Measurements from ENCODE around the gene SPDYE2.
"Not testable (repeated sequence)": the region's sequence is repeated elsewhere in the genome, so short reads cannot be mapped to it uniquely, and the experiment has no call there.

SPDYE2 gene, protein sequence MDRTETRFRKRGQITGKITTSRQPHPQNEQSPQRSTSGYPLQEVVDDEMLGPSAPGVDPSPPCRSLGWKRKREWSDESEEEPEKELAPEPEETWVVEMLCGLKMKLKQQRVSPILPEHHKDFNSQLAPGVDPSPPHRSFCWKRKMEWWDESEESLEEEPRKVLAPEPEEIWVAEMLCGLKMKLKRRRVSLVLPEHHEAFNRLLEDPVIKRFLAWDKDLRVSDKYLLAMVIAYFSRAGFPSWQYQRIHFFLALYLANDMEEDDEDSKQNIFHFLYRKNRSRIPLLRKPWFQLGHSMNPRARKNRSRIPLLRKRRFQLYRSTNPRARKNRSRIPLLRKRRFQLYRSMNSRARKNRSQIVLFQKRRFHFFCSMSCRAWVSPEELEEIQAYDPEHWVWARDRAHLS

DNA sequence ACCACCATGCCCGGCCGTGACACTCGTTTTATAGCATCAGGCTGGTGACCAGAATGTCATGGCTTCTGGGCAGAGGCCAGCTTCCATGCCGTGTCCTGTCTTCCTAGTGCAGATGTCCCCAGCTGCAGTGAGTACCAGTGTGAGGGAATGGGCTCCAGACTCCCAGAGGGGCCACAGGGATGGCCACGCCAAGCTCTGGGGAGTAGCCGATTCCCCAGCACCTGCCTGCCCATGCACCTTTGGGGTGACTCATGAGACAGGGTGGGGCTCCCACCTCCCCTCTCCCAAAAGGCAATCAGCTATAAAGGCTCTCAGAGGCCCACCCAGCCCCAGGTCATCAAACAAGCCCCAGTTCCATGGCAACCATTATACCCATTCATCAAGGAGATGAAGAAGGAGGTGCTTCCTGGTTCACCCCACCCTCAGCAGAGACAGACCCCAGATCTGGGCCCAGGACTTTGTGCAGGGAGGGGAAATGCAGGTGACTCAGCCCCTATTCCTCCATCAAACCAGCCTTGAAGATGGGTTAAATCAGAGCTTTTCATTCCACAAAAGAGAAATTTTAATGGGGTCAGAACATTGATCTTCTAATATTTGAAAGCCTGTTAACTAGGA lies at the start of gene SPDYE2:
Gene SPDYE2, plus strand, starts transcription at position 419 of the 615 bp plus-strand sequence. CDS start 2,030 bp downstream, outside the sequence.
- DNase-seq: not testable (repeated sequence)

DNA sequence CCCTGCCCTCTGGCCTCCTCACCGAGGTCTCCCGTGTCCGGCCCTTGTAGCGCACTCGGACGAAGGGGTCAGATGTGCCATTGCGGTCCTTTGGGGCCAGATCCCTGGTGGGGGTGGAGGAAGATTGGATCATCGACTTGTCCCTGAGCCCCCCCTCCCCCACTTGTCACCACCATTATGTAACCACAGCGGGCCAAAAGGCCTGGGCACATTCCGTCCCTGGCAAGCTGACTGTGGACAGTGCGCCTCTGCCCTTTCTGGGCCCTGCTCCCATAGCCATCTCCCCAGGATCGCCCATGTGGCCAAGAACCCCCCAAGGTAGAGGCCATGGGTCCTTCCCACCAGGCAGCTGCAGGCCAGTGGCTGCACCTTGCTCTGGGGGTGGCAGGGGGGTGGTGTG lies 47.9 kb upstream of the SPDYE2 start:
- not testable (repeated sequence) for DNase-seq

DNA sequence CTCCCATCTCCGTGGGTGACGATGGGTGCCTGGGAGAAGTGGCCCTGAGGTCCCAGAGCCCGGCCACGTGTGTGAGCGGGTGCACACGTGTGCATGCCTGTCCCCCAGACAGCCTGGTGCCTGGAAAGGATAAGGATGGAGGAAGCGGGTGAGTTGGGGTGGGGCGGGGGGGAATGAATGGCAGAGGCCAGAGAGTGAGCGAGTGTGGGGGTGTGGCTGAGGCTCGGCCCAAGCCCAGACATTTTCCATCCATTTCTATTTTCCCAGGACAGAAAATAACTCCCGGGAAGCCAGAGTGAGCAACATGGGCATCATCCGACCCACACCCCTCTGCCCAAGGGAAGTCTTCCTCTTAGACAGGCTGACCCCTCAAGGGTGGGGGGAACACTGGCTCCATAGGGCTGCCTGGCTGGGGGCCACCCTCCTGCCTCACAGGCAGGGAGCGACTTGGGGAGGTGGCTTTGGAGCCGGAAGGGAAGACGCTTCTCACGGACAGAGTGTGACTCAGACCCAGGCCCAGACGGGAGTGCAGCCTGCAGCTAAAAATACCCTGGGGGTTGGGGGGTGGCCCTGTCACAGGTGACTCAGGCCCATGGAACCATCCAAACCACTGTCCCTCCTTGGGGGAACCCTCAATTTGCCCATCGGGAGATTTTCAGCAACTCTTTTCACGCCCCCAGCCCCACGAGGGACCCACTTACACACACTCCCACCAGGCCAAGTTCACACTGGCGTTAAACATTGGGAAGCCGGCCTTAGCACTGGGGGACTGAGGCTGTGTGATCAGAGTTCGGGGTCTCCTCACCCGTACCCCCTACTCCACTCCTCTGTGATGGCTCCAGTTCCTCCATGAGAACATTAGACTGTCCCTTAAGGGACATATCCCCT lies 45.5 kb upstream of the SPDYE2 start:
- not testable (repeated sequence) for DNase-seq

DNA sequence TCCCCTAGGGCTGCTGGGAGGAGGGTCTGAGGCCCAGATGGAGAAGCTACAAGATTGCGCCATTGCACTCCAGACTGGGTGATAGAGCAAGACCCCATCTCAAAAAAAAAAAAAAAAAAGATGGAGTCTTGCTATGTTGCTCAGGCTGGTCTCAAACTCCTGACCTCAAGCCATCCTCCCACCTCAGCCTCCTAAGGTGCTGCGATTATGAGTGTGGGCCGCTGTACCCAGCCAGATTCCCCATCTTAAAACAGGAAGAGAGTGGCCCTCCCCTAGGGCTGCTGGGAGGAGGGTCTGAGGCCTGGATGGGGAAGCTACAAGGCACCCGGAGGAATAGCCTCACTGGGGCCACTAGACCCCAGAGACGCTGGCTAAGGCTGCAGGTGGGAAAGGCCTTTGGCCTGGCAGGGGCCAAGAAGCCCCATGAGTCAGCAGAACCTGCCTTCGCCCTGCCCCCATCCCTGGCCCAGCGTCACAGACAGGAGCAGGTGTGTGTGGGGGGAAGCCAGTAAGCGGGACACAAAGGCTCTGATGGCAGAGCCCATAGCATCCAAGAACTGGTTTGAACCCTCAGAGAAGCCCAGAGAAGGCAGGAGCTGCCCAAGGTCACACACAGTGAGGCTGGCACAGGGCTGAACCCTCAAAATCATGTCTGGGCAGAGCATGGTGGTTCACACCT lies 43.5 kb upstream of the SPDYE2 start:
- not testable (repeated sequence) for DNase-seq

DNA sequence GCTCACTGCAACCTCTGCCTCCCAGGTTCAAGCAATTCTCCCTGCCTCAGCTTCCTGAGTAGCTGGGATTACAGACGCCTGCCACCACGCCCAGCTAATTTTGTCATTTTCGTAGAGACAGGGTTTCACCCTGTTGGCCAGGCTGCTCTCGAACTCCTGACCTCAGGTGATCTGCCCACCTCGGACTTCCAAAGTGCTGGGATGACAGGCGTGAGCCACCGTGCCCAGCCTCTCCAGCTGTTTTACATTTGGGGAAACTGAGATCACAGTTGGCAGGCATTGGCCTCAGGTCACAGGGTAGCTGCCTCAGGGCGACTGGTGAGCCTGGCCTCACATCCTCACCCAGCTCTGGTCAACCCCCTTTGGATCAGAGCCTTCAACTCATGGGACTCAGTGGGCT lies 40.5 kb upstream of the SPDYE2 start:
- DNase-seq: not testable (repeated sequence)

DNA sequence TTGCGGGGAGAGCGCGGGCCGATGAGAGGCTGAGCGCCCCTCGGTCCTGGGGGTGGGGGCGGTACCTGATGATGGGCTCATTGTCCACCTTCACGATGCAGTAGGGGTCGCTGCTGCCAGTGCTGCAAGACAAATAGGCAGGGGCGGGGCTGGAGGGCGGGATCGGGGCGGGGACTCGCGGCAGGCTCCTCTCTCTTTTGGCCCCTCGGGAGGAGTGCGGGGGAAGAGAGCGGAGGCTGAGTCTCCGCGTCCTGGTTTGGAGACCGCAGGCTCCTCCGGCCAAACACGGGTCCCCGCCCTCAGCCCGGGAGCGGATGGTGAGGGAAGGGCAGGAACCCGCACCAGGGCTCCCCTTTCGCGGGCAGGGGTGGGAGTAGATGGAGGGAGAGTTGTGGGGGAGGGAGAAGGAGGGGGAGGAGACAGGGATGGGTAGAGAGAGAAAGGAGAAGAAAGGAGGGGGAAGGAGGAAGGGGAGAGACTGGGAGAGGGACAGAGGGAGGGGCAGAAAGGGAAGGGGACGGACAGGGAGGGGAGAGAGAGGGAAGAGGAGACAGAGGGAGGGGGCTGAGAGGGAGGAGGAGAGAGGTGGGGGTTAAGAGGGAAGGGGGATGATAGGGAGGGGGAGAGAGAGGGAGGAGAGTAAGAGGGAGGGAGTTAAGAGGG lies 39.0 kb upstream of the SPDYE2 start:
- not testable (repeated sequence) for DNase-seq

DNA sequence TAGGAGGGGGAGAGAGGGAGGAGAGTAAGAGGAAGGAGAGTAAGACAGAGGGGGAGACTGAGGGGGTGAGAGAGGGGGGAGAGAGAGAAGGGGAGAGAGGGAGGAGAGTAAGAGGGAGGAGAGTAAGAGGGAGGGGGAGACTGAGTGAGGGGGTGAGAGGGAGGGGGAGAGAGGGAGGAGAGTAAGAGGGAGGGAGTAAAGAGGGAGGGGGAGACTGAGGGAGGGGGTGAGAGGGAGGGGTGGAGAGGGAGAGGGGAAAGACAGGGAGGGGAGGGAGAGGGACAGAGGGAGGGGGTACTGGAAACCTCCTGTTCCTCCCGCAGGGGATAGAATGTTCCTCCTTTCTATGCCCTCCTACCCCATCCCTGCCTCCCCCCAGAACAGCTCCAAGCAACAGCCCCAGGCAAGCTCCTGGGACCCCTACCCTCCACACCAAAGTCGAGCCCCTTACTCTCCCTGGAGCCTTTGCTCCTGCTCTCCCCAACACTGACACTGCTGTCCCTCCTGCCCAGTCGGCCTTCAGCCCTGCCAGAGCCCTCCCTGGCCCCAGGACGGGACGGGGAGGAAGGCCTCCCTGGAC lies 38.3 kb upstream of the SPDYE2 start:
- not testable (repeated sequence) for DNase-seq

DNA sequence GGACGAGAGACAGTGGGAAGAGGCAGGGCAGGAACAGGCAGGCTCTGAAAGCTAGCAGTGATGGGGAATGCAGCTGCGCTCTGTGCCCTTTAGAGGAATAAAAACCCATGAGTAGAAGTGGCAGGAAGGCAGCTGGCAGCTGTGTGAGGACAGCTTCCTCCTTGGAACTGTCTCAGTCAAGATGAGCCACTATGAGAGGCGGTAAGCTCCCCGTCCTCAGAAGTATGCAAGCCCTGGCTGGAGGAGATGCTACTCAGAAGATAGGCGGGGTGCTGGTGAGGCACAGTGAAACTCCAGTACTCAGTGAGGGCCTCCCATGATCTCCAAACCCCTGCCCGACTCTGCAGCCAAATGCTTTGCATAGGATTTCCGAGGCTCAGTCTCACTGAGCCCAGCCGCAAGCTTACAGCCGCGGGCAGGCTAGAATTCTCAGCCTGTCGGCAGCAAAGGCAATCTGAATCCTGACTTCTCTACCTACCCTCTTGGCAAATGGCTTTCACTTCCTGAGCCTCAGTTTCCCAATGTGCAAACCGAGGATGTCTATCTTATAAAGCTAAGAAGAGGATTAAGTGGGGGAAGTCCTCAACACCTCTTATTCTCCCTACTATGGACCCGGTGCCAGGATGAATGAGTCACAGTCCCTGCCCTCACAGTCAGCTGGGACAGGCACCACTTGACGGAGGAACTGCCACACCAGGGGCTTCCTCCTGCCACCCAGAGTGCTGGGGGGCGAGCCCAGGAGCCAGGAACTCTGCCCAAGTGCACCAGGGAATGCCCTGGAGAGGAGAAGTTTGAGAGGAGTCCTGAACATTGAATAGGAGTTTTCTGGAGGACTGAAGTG lies 35.9 kb upstream of the SPDYE2 start:
- not testable (repeated sequence) for DNase-seq

DNA sequence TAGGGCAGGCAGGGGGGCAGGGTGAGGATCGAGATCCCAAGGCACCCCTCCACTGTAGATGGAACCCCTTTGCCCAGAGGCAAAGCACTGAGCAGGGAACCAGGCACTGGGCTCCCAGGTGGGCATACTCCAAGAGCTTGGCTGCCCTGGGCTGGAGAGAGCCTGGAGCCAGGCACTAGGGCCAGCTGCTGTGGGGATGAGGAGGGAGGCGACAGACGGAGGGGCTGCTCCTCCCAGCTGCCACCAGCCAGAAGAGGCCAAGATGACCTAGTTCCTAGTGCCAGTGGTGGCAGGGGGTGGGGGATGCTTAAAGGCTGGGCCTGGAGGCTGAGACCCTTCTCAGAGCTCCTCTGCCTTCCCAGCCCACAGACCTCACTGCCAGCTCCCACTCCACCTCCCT lies 35.1 kb upstream of the SPDYE2 start:
- DNase-seq: not testable (repeated sequence)

DNA sequence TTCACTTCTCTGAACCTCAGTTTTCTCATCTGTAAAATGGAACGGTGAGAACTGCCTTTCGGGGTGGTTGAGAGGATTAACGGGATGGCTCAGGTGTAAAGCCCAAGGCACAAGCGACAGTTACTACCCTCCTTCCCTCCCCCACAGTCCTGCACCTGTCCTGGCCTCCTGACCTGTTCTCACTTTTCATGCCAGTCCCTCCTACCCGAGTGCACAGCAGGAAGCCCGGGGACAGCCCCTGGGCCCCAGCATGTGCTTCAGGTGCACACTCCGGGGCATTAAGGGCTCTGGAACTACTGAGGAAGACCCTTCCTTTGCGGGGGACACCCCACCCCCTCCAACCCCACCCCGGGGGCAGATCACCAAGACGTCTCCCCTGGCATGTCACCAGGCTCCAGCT lies 34.1 kb upstream of the SPDYE2 start:
- DNase-seq: not testable (repeated sequence)

DNA sequence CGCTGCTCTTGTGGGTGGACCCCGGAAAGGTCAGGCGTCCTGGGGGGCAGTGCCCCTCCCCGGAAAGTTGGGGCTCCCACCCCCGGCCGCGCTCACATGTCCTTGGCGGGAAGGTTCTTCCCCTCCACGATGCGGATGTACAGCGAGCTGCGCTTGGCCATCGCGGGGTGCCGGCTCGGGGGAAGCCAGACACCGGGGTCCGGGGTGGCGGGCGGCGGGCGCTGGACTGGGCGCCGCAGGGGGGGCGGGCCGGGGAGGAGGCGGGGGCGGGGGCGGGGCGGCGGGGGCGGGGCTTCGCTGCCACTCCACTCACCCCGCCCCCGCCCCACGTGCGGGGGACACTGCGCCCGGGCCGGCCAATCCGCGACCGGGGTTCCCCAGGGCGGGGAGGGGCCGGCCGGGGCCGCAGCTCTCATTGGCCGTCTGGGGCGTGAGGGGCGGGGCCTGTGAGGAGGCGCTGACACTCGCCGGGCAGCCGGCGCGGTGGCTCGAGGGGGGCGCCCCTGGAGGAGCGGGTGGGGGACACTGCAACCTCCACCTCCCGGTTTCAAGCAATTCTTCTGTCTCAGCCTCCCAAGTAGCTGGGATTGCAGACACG lies 33.4 kb upstream of the SPDYE2 start, which contains the start of gene RASA4B:
Gene RASA4B, minus strand, starts transcription at position 228 of the 598 bp plus-strand sequence. Its CDS starts 67 bp downstream, at position 161.
- DNase-seq: not testable (repeated sequence)

DNA sequence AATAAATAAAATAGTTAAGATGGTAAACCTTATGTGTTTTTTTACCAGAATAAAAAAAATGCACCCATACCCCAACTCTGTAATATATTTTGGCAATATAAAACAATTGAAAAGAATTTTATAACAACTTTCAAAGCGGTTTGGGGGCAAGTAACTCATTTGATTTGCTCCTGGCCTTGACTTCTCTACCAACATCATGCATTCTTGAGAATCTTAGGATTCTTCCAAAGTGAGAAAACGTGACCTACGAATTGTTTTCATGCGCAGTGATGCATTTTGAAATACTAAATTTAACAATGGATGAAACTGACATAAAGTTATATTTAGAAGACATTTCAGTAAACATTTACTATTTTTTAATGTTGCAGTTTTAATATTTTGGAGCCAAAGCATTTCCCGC lies 30.2 kb upstream of the SPDYE2 start:
- DNase-seq: not testable (repeated sequence)

DNA sequence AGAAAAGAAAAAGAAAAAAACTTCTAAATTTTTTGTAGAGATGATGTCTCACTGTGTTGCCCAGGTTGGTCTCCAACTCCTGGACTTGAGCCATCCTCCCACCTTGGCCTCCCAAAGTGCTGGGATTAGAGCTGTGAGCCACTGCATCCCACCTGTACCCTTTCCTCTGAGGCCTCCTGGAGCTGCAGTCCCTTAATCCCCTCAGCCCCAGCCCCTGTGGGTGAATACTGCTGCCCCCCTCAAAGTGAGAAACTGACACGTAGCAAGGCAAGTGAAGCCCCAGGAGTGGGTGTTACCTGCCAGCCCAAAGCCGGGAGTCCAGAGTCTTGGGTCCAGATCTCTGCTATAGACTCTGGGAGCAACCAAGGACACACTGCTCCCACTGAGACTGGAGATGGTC lies 26.2 kb upstream of the SPDYE2 start:
- not testable (repeated sequence) for DNase-seq

DNA sequence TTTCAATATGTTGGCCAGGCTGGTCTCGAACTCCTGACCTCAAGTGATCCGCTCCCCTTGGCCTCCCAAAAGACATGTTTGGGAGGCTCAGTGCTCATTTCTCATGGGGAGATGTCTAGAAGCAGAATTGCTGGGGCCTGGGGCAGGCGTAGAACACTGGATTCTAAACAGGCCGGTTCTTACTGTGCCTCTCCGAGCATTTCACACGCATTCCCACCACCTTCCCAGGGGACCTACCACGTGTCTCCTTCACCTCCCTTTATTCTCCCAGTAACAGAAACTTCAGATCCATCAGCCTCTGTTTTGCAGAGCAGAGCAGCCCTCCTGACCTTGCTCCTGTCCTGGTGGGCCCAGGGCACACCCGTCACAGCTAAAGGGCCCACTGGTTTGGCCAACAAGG lies 23.8 kb upstream of the SPDYE2 start:
- DNase-seq: not testable (repeated sequence)

DNA sequence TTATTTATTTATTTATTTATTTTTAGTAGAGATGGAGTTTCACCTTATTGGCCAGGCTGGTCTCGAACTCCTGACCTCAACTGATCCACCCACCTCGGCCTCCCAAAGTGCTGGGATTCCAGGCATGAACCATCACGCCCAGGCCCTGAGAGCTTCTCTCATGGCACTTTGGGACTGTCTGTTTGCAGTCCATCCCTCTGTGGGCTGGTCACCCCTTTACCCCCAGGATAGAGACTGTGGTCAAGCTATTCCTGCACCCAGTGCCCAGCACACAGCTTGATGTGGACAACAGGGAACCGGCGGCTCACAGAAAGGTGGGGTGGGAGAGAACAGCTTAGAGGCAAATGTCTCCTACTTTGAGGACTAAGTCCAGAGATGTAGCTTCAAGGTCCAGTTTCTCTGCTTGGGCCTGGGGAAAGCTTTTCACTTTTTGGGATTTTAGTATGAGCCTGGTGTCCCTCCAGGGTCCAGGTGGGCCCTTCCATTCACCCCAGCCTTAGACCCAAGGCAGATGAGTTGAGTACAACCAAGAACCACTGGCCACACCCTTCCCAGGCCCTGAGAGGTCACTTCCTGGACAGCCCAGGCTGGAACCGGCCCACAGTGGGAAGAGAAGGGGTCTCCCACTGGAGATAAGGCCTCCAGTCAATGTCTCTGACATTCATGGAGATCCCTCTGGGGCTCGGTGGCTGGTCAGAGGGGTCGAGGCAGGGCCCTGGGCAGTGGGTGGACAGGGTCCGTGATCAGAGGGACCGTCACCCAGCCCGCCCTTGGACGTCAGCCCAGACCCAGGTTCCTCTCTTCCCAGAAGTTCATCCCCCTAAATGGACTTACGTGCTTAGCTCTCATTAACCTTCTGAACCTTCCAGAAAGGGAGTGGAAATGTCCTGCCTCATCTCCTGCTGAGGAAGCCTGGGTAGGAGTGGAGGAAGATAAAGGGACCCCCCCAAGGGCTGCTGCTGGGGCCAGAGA lies 22.9 kb upstream of the SPDYE2 start:
- DNase-seq: not testable (repeated sequence)

DNA sequence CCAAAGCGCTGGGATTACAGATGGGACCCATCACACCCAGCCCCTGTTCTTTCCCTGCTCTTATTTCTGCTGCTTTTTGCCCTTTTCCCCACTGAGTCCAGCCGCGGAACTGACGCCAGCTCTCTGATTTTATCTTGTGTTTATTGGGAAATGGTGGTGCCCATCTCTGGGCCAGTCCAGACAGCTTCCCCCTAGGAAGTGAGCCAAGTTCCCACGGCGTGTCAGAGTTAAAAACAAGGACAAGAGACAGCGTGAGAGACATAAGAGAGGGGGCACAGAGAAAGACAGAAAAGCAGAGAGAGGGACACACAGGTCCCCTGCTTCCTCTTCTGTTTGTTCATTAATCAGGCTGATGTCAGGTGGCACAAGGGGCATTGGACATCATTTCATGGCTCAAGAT lies 19.4 kb upstream of the SPDYE2 start:
- DNase-seq: not testable (repeated sequence)

DNA sequence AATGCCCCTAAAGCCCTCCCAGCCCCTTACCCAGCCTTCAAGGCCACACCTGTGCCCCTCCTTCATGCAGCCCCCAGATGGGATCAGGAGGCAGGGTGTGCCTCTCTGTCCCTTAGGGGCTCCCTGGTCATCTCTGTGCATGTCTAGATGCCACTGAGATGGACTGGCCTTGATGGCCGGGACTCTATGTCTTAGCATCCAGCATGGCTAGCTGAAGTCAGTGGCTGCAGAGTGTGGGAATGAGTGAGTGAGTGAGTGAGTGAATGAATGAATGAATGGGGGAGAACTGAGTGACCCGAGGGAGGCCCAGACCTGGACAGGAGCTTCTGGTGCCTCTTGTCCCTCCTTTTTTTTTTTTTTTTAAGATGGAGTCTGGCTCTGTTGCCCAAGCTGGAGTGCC lies 18.9 kb upstream of the SPDYE2 start:
- not testable (repeated sequence) for DNase-seq

DNA sequence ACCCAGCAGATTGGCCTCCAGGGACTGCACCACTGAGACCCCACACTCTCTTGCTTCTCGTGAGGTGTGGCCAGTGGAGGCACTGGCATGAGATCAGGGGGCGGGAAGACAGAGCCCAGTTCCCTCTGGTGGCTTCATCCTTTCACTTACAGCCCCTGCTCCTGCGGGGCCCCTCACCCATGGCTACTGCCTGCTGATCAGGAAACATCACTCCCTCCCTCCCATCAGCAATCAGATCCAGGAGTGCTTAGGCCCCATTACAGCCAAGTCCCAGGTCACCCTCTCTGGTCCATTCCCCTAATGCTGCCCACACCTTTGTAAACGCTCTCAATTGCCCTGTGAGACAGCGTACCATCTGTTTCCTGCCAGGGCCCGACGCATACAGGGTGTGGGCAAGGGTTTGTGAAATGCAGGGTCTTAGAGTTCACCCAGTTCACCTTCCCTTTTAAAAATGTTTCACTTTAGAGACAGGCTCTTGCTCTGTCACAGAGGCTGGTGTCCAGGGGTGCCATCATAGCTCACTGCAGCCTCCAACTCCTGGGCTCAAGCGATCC lies 15.9 kb upstream of the SPDYE2 start:
- DNase-seq: not testable (repeated sequence)

Measured in NCI-H1694 treated with DMSO at 0.1 percent for 48 hours (cell line).